ENCODE results near the gene NCL.
"Not testable (repeated sequence)": the region's sequence is repeated elsewhere in the genome, so short reads cannot be mapped to it uniquely, and the experiment has no call there.

Gene NCL

GRCh38 chr2:231411237-231411636, 53.0 kb downstream of the NCL start:
- Histone ChIP-seq H3K27ac (ENCODE audit: low read depth, low read length) (no peak overlapping the region), H4K20me1 (ENCODE audit: low read depth, low read length) (no peaks in the 10 kb centered on the region), H3K4me2 (ENCODE audit: low read depth, low read length, poor library complexity, severe bottlenecking) (no peak overlapping the region), H3K79me2 (ENCODE audit: insufficient read depth, low read length) (no peaks in the 10 kb centered on the region), H2AFZ (ENCODE audit: low read depth, low read length, severe bottlenecking) (no peak overlapping the region), H3K4me3 (ENCODE audit: insufficient read depth, low read length, poor library complexity, severe bottlenecking) (no peak overlapping the region), H3K36me3 (ENCODE audit: low read length) (no peaks in the 10 kb centered on the region; the same call in 1 of the 2 replicates), H3K9me3 (ENCODE audit: insufficient read depth, low read length) (peaks cover 4% of the 10 kb centered on the region; the same call in 1 of the 2 replicates), H3F3A (ENCODE audit: insufficient read depth) (peaks cover 13% of the 10 kb centered on the region; the same call in 1 of the 2 replicates), H3K9ac (ENCODE audit: low read length) (no peak overlapping the region), H3K27me3 (ENCODE audit: low read length) (no peaks in the 10 kb centered on the region), H3K9me2 (replicated peaks; ENCODE audit: insufficient read depth, low read length) (no peaks in the 10 kb centered on the region)
- TF ChIP-seq CTCF (IDR thresholded peaks at IDR 0.05; ENCODE audit: insufficient read depth, low read length, poor library complexity, severe bottlenecking) (no peak), EZH2phosphoT487 (conservative IDR thresholded peaks at IDR 0.05; ENCODE audit: low read length) (no peak)

DNA sequence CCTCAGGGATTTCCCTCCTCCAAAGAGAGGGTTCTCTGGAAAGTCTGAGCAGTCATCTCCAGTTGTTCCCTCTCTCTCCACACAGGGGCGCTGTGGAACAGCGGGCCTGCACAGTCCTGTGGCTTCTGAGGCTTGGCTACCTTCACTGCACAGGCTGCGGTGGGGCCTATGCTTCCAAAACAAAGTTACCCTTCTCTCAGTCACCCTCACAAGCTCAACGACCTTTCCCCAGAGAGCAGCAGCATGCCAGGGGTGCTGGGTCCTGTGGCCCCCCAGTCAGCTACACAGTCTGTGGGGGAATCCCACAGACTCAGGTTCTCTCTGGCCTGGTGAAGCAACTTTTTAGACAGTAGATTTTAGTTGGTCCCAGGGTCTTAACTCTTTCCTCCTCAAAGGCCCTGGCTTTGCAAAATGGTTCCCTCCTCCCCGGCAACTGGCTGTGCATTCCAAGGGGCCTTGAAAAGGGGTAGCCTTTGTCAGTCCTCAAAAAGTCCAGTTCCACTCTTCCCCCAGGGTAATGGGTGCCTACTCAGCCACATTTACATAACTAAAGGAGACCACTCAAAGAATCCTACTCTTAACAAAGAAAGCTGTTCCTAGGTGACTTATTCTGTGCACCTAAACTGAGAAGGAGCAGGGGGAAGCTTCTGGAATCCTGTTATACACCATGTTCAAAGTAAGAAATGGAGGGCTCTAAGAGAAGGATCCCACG, 53.8 kb downstream of the NCL start:
- Histone ChIP-seq H3K4me2 (ENCODE audit: low read depth, low read length, poor library complexity, severe bottlenecking) (no peak overlapping the region), H3K79me2 (ENCODE audit: insufficient read depth, low read length) (no peaks in the 10 kb centered on the region), H3K27ac (ENCODE audit: low read depth, low read length) (no peak overlapping the region), H3K9ac (ENCODE audit: low read length) (no peak overlapping the region), H3K4me3 (ENCODE audit: insufficient read depth, low read length, poor library complexity, severe bottlenecking) (no peak overlapping the region), H4K20me1 (ENCODE audit: low read depth, low read length) (no peaks in the 10 kb centered on the region), H3F3A (ENCODE audit: insufficient read depth) (peaks cover 13% of the 10 kb centered on the region; the same call in 1 of the 2 replicates), H3K27me3 (ENCODE audit: low read length) (no peaks in the 10 kb centered on the region), H3K36me3 (ENCODE audit: low read length) (no peaks in the 10 kb centered on the region; the same call in 1 of the 2 replicates), H2AFZ (ENCODE audit: low read depth, low read length, severe bottlenecking) (no peak overlapping the region), H3K9me2 (replicated peaks; ENCODE audit: insufficient read depth, low read length) (no peaks in the 10 kb centered on the region), H3K9me3 (ENCODE audit: insufficient read depth, low read length) (peaks cover 4% of the 10 kb centered on the region; the same call in 1 of the 2 replicates)
- TF ChIP-seq CTCF (IDR thresholded peaks at IDR 0.05; ENCODE audit: insufficient read depth, low read length, poor library complexity, severe bottlenecking): peak; percentile 21
- no peak for TF ChIP-seq EZH2phosphoT487 (conservative IDR thresholded peaks at IDR 0.05; ENCODE audit: low read length)

DNA sequence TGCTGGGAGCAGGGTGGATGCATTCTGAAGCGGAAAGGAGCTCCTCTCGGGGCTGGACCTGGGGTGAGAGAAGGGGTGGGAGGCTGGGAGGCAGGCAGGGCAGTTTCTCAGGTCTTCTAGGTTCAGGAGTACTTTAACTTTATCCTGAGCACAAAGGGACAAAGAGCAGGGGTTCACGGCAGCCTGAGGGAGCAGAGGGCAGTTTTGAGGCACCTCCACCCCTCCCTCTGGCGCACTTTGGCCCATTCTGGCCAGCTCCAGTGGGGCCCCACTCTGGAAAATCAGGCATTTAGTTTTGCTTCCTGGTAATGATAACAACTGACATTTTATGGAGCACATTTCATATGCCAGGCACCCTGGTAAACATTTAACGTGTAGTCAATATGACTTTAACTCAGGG, 54.5 kb downstream of the NCL start:
- Histone ChIP-seq H3K9ac (ENCODE audit: low read length) (peak overlapping the region; percentile 39), H3K27me3 (ENCODE audit: low read length) (no peaks in the 10 kb centered on the region), H3K36me3 (ENCODE audit: low read length) (no peaks in the 10 kb centered on the region; the same call in 1 of the 2 replicates), H3K4me3 (ENCODE audit: insufficient read depth, low read length, poor library complexity, severe bottlenecking) (no peak overlapping the region), H4K20me1 (ENCODE audit: low read depth, low read length) (no peaks in the 10 kb centered on the region), H3K27ac (ENCODE audit: low read depth, low read length) (peak overlapping the region; percentile 53), H3K9me2 (replicated peaks; ENCODE audit: insufficient read depth, low read length) (no peaks in the 10 kb centered on the region), H3K9me3 (ENCODE audit: insufficient read depth, low read length) (peaks cover 4% of the 10 kb centered on the region; the same call in 1 of the 2 replicates), H3K4me2 (ENCODE audit: low read depth, low read length, poor library complexity, severe bottlenecking) (peak overlapping the region; percentile 23), H2AFZ (ENCODE audit: low read depth, low read length, severe bottlenecking) (no peak overlapping the region), H3F3A (ENCODE audit: insufficient read depth) (peaks cover 18% of the 10 kb centered on the region; the same call in 1 of the 2 replicates), H3K79me2 (ENCODE audit: insufficient read depth, low read length) (no peaks in the 10 kb centered on the region)
- TF ChIP-seq EZH2phosphoT487 (conservative IDR thresholded peaks at IDR 0.05; ENCODE audit: low read length): no peak
- TF ChIP-seq CTCF (IDR thresholded peaks at IDR 0.05; ENCODE audit: insufficient read depth, low read length, poor library complexity, severe bottlenecking): no peak

- H3K27ac ChIP-seq (ENCODE audit: low read depth, low read length); H2AFZ ChIP-seq (ENCODE audit: low read depth, low read length, severe bottlenecking); H3K9me3 ChIP-seq (ENCODE audit: insufficient read depth, low read length); H3K9me2 ChIP-seq (replicated peaks; ENCODE audit: insufficient read depth, low read length); H3K36me3 ChIP-seq (ENCODE audit: low read length); H4K20me1 ChIP-seq (ENCODE audit: low read depth, low read length); H3K27me3 ChIP-seq (ENCODE audit: low read length); H3K4me2 ChIP-seq (ENCODE audit: low read depth, low read length, poor library complexity, severe bottlenecking); H3K79me2 ChIP-seq (ENCODE audit: insufficient read depth, low read length); H3K9ac ChIP-seq (ENCODE audit: low read length); H3K4me3 ChIP-seq (ENCODE audit: insufficient read depth, low read length, poor library complexity, severe bottlenecking): not testable (repeated sequence)
- peaks cover 20% of the 10 kb centered on the region for H3F3A ChIP-seq (ENCODE audit: insufficient read depth)
These were observed 56.0 kb downstream of the NCL start for GRCh38 chr2:231408304-231408703.

- not testable (repeated sequence) for H3K9ac ChIP-seq (ENCODE audit: low read length); H3K27ac ChIP-seq (ENCODE audit: low read depth, low read length); H3K27me3 ChIP-seq (ENCODE audit: low read length); H2AFZ ChIP-seq (ENCODE audit: low read depth, low read length, severe bottlenecking); H3K79me2 ChIP-seq (ENCODE audit: insufficient read depth, low read length); H3K4me3 ChIP-seq (ENCODE audit: insufficient read depth, low read length, poor library complexity, severe bottlenecking); H4K20me1 ChIP-seq (ENCODE audit: low read depth, low read length); H3K9me3 ChIP-seq (ENCODE audit: insufficient read depth, low read length); H3K9me2 ChIP-seq (replicated peaks; ENCODE audit: insufficient read depth, low read length); H3K36me3 ChIP-seq (ENCODE audit: low read length); H3K4me2 ChIP-seq (ENCODE audit: low read depth, low read length, poor library complexity, severe bottlenecking)
- peaks cover 22% of the 10 kb centered on the region for H3F3A ChIP-seq (ENCODE audit: insufficient read depth)
These were observed 56.6 kb downstream of the NCL start for GRCh38 chr2:231407686-231408085.

Data from SU-DHL-6 (cell line).